C1 segment of cervical spinal cord (tissue), 14 donors: Measurements from ENCODE around the gene C18orf63.
"Not testable (repeated sequence)": the region's sequence is repeated elsewhere in the genome, so short reads cannot be mapped to it uniquely, and the experiment has no call there.

Experiments
- DNase-seq, 14 donors: peaks; one replicate each; lab custom pipeline; 2025; lab: John Stamatoyannopoulos, UW

The C18orf63 gene

GRCh38 chr18:74286106-74286855 lies 29.4 kb upstream of the C18orf63 start:
- DNase-seq, result no peak

DNA sequence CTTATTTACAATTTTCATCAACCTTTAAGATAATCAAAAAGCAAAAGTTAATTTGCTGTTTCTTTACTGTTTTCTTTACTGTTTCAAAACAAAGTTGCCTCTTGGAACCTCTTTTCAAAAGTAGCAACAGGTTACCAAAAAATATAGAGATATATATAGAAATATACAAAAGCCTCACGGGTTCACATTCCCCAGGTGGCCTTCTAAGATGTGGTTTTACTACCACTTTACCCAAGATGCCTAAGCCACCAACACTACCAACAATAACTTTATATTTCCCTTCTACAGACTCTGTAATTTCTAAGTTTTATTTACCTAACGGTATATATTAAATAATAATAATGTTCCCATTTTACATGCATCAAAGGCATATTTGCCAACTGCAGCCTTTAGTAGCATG lies 28.8 kb upstream of the C18orf63 start:
- no peak for DNase-seq

GRCh38 chr18:74288041-74288440 lies 27.6 kb upstream of the C18orf63 start:
- peak in 1 of 14 donors; percentile 35 for DNase-seq

- peak in 2 of 14 donors; percentile 5 to 45 for DNase-seq
Observed at GRCh38 chr18:74288730-74289129, 26.9 kb upstream of the C18orf63 start.

GRCh38 chr18:74289137-74289536 lies 26.5 kb upstream of the C18orf63 start:
- DNase-seq, result no peak

- DNase-seq, result no peak
Observed at GRCh38 chr18:74290021-74290420, 25.6 kb upstream of the C18orf63 start.

- peak in 1 of 14 donors; percentile 22 for DNase-seq
Observed at GRCh38 chr18:74290794-74291471, 24.7 kb upstream of the C18orf63 start.

DNA sequence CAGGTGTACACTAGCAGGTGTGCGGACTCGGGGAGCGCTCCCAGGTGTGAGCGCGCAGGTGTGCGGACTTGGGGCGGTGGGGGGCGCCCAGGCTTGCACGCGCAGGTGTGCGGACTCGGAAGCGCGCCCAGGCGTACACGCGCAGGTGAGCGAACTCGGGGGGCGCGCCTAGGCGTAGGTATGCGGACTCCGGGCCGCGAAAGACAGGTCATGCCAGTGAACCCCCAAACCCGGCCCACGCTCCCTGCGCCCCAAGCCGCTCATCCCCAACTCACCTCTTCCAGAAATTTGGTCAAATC lies 24.2 kb upstream of the C18orf63 start:
- no peak for DNase-seq

DNA sequence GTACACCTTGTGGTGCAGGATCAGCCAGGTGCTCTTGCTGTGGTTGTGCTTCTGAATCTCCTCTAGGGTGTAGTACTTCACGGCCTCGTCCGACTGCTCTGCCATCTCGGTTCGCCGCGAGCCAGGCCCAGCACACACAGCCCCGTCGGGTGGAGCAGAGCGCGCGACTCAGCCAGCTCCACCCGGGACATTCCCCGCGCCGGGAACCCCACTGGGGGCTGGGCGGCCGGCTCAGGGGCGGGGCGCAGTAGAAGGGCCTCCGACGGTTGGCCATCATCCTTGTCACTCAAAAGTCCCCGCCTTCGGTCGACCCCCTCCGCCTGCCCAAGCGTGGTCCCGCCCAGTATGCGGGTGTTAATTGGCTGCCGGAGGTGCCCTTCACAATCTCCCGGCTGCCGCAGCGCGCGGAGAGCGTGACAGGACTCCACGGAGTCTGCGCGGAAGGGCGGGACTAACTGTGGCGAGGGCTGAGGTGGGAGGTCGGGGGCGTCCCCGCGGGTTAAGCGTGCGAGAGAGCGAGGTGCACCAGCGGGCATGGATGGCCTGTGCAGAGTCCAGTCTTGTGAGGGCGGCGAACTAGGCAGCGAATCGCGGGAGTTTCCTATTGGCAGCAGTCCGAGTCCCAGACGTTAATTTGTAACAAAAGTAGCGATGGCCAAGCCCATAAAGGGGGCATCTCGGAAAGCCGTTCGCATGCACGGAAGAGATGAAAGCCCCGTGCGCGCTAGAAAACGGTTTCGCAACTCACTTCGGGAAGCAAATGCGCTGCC lies 23.7 kb upstream of the C18orf63 start, which contains the start of gene CYB5A:
TSS of gene CYB5A (minus strand) at position 193 of the 770 bp plus-strand sequence. CDS start at position 105, 88 bp downstream.
- DNase-seq, result peak; percentile 86 to 99 (median 98)

DNA sequence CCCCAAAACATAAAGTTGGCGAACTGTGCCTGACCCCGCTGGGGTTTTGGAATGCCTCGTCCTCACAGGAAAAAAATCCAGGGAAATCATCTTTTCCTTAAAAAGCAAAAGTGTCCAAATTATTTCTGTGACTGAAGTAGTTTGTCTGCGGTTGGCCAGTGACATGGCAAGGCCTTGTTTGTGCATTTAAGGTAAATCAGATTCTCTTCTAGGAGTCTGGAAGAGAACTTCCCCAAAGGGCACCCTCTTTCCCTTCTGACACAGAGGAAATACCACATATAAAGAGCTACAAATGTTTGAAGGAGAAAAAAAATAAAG lies 23.1 kb upstream of the C18orf63 start:
- peak in 1 of 14 donors; percentile 51 for DNase-seq

DNA sequence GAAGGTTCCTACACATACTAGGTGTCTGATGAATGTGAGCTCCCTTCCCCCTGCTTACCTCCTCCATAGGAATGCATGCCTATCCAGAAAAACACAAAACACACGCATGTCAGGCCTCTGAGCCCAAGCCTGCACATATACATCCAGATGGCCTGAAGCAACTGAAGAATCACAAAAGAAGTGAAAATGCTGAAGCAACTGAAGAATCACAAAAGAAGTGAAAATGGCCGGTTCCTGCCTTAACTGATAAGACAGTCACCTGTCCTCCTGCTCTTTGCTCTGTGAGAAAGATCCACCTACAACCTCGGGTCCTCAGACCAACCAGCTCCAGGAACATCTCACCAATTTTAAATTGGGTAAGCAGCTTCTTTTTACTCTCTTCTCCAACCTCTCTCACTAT lies 22.7 kb upstream of the C18orf63 start:
- DNase-seq, result not testable (repeated sequence)

- DNase-seq, result peak in 1 of 14 donors; percentile 31
Observed at GRCh38 chr18:74294526-74294925, 21.1 kb upstream of the C18orf63 start.

DNA sequence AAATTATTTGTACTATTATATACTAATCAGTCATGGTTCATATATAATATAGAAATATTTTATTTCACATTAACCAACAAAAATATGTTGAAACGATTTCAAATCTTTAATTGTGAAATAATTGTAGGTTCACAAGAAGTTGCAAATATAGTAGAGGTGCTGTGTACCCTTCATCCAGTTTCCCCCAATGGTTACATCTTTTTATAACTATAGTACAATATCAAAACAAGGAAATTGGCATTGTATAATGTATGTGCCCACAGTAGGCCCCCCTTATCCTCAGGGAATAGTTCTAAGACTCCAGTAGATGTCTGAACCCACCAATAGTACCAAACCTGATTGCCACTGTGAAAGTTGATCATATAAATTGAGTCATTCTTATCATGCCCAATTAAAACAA lies 16.5 kb upstream of the C18orf63 start:
- no peak for DNase-seq

- no peak for DNase-seq
Observed at GRCh38 chr18:74299746-74300145, 15.9 kb upstream of the C18orf63 start.

DNA sequence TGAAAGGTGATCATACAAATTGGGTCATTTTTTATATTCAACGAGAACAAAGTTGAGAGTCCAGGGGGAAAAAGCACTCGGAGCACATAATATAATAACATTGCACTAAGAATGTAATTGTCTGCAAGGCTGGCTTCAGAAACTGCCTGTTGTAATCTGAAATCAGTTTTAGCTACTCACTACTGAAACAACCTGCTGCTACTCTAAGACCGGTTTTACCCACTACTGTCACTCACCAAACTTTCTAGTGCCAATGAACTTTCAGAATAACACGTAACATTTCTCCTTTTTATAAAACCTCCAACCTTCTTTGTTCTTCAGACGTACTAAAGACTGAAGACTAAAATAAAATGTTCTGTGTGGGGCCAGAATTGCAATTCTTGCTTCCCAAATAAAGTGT lies 12.3 kb upstream of the C18orf63 start:
- DNase-seq, result no peak

GRCh38 chr18:74303936-74304335 lies 11.7 kb upstream of the C18orf63 start:
- DNase-seq, result no peak

DNA sequence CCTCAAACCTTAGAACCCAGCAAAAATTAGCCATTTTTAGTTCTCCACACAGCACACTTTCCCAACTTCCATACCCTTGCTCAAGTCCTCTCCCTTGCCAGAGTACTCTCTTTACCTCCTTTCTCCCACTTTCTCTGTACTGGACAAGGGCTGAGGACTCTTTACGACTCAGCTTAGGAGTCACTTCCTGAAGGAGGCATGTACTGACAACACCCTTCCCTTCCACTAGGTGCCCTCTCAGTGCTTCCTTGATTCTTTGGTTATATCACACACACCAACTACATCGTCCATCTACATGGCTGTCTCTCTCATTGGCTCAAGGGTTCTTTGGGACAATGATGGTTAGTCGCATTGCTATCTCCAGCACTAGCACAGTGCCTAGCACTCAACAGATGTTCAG lies 5.2 kb upstream of the C18orf63 start:
- no peak for DNase-seq

DNA sequence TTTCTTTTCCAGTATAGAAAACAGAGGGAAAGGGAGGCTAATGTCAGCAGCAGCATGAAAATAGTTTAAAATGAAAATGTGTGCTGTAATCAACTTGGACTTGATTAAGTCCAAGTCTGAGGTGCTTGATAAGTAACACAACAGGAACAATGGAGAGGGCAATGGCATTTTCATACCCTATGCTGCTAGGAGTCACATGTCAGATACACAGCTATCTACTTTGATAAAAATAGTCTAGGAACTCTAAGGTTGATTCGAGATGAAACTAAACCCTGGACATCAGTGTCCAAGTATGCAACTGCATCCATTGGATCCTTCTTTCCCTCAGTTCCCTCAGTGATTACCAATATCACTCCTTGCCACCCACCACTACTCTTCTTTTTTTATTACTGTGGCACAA lies 4.6 kb upstream of the C18orf63 start:
- DNase-seq, result no peak

DNA sequence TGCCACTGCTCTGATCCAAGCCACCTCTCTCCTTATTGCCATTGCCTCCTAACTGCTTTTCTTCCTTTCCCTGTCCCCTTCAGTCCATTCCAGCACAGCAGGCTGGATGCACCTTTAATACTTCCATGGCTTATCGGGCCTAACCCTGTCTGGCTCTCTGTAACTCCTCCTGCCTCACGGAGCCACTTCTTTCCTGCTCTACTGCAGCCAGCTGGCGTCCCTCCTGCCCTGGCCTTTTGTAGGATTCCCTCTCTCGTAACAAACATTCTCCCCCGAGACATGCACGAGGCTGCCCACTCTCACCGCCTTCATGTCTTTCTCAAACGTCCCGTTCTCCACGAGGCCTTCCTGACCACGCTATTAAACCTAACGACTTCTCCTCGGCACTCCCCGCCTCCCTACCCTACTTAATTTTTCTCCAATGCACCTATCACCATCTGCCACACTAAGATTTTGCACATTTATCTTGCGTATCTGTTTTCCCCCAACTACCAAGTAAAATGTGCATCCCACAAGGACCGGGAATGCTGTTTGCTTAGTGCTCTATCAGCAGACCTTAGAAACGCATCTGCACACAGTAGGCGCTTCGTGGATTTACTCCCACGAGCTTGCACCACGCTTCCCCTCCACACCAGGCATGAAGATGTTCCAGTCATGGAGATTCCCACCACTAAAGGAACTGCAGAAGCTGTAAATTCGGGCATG lies 728 bp upstream of the C18orf63 start:
- DNase-seq, result no peak

- no peak for DNase-seq
Observed at GRCh38 chr18:74316257-74317170, 875 bp downstream of the C18orf63 start.

DNA sequence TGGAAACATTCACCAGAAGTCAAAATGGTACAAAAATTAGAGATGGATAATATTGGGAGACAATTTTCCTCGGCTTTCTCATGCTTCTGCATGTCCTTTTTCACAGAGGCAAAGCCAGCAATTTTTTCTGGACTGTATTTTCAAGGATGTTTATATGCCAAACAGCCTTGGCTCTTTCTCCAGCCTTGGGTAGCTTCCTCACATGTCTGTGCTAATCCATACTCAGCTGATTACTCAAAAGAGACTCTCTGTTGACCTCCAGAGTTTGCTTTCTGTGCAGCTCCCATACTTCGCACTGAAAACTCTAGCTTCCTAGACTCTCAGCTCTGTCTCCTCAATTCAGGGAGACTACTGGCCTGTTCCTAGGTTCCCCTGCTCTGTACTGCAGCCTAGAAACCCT lies 10.6 kb downstream of the C18orf63 start:
- no peak for DNase-seq
